SK-N-SH (cell line): Measurements from ENCODE around the gene ABCA4. TPM values are rescaled to one million over a fixed set of nuclear protein-coding genes. Genes with fewer than 3 reads are reported as not detected.

Source experiments
- CTCF ChIA-PET: fragments of 300-600, 350-600 bp; formaldehyde crosslinking; extraction: SDS; loops from one replicate; lab custom pipeline; 2021; lab: Yijun Ruan, JAX
- POLR2A ChIA-PET: fragments of 350-600 bp; sonication (Branson Sonifier 250); formaldehyde crosslinking; extraction: SDS; loops from one replicate; lab custom pipeline; 2020; ENCODE audit warnings: antibody characterized with exemption, inconsistent platforms; lab: Yijun Ruan, JAX
- DNase-seq: peaks from one replicate; pipeline ENCODE4 v3.0.0; 2012
- H2AFZ ChIP-seq: fragments of 200-600 bp; sonication (generic); 2 replicates; pipeline ENCODE4 v1.8.1; 2016; ENCODE audit warnings: antibody characterized with exemption, mild to moderate bottlenecking, low read depth
- H3F3A ChIP-seq: fragments of 200-600 bp; sonication (generic); replicated peaks from 2 replicates; pipeline ENCODE3; 2016; ENCODE audit warnings: antibody characterized with exemption, mild to moderate bottlenecking; ENCODE audit not compliant: insufficient read depth
- H3K27ac ChIP-seq, 2 experiments: fragments of 200-500 bp in 1 of 2; fragments of 200-600 bp in 1 of 2; sonication (Bioruptor generic) in 1 of 2; sonication (generic), shearing (Covaris generic) in 1 of 2; 2 replicates each; pipeline versions ENCODE4 v1.5.1 to v1.6.1; 2014 to 2016; ENCODE audit warnings: low read depth in 2 of 2, inconsistent platforms in 1 of 2, low read length in 1 of 2, mild to moderate bottlenecking in 1 of 2, mixed read lengths in 1 of 2
- H3K27me3 ChIP-seq: fragments of 200-600 bp; sonication (generic), shearing (Covaris generic); 2 replicates; pipeline ENCODE4 v1.6.1; 2016; ENCODE audit warnings: mixed run types; ENCODE audit not compliant: insufficient read depth
- H3K36me3 ChIP-seq, 2 experiments: fragments of 200-500 bp in 1 of 2; fragments of 200-600 bp in 1 of 2; sonication (Bioruptor generic) in 1 of 2; sonication (generic) in 1 of 2; replicated peaks in 1 of 2; 2 replicates each; pipeline versions ENCODE3 to v1.5.1; 2014 to 2016; ENCODE audit warnings: low read length in 1 of 2, mild to moderate bottlenecking in 1 of 2; ENCODE audit not compliant: insufficient read depth in 2 of 2, control insufficient read depth in 1 of 2
- H3K4me1 ChIP-seq, 2 experiments: fragments of 200-500 bp in 1 of 2; fragments of 200-600 bp in 1 of 2; sonication (Bioruptor generic) in 1 of 2; sonication (generic), shearing (Covaris generic) in 1 of 2; 2 replicates each; pipeline versions ENCODE4 v1.5.1 to v1.6.1; 2014 to 2016; ENCODE audit warnings: low read depth in 1 of 2, low read length in 1 of 2, mixed run types in 1 of 2; ENCODE audit not compliant: insufficient read depth in 2 of 2, control insufficient read depth in 1 of 2
- H3K4me2 ChIP-seq: fragments of 200-600 bp; sonication (generic), shearing (Covaris generic); 2 replicates; pipeline ENCODE4 v1.6.1; 2017; ENCODE audit warnings: mixed run types
- H3K4me3 ChIP-seq, 2 experiments: fragments of 200-500 bp in 1 of 2; fragments of 200-600 bp in 1 of 2; sonication (Bioruptor generic) in 1 of 2; sonication (generic), shearing (Covaris generic) in 1 of 2; 2 replicates each; pipeline versions ENCODE4 v1.5.1 to v1.8.1; 2014 to 2016; ENCODE audit warnings: low read depth in 2 of 2, inconsistent platforms in 1 of 2, low read length in 1 of 2, mild to moderate bottlenecking in 1 of 2, mixed read lengths in 1 of 2, moderate library complexity in 1 of 2
- H3K79me2 ChIP-seq: fragments of 200-600 bp; sonication (generic); 2 replicates; pipeline ENCODE4 v1.8.1; 2017; ENCODE audit warnings: mild to moderate bottlenecking; ENCODE audit not compliant: insufficient read depth
- H3K9ac ChIP-seq: fragments of 200-600 bp; sonication (generic); 2 replicates; pipeline ENCODE4 v1.6.1; 2017; ENCODE audit warnings: mixed run types
- H3K9me2 ChIP-seq: fragments of 200-600 bp; sonication (generic); 2 replicates; pipeline ENCODE4 v1.6.1; 2017; ENCODE audit warnings: mixed run types
- H3K9me3 ChIP-seq: fragments of 200-600 bp; sonication (generic); 2 replicates; pipeline ENCODE4 v1.6.1; 2017; ENCODE audit warnings: mixed run types, mild to moderate bottlenecking, moderate library complexity
- H4K20me1 ChIP-seq: fragments of 200-600 bp; sonication (generic); 2 replicates; pipeline ENCODE4 v1.6.1; 2017; ENCODE audit warnings: mild to moderate bottlenecking, mixed run types; ENCODE audit not compliant: insufficient read depth
- CTCF ChIP-seq: fragments of 200-600 bp; sonication (generic); IDR thresholded peaks from 2 replicates; pipeline ENCODE4 v1.6.1; 2017; ENCODE audit warnings: antibody characterized with exemption, mild to moderate bottlenecking, moderate library complexity
- ELF1 ChIP-seq: IDR thresholded peaks from 2 replicates; pipeline ENCODE4 v1.4.0; 2012
- FOSL2 ChIP-seq: IDR thresholded peaks from 2 replicates; pipeline ENCODE4 v1.4.0; 2012; ENCODE audit warnings: low read depth, mild to moderate bottlenecking, moderate library complexity, borderline replicate concordance
- FOXJ3 ChIP-seq: sonication (generic); formaldehyde crosslinking; IDR thresholded peaks from 2 replicates; pipeline ENCODE4 v1.5.1; 2020; ENCODE audit warnings: mild to moderate bottlenecking, missing genetic modification reagents
- FOXM1 ChIP-seq: IDR thresholded peaks from 2 replicates; pipeline ENCODE4 v1.4.0; 2012; ENCODE audit warnings: low read depth, mild to moderate bottlenecking
- GATA2 ChIP-seq: sonication (generic); formaldehyde crosslinking; IDR thresholded peaks from 2 replicates; pipeline ENCODE4 v1.5.0; 2020; ENCODE audit warnings: mild to moderate bottlenecking, missing genetic modification reagents
- MAX ChIP-seq: IDR thresholded peaks from 2 replicates; pipeline ENCODE4 v1.4.0; 2012; ENCODE audit warnings: low read depth
- NFIC ChIP-seq: IDR thresholded peaks from 2 replicates; pipeline ENCODE4 v1.4.0; 2012; ENCODE audit warnings: borderline replicate concordance
- POLR2AphosphoS5 ChIP-seq: IDR thresholded peaks from 2 replicates; pipeline ENCODE4 v1.6.1; 2012; ENCODE audit warnings: low read depth, low read length
- RAD21 ChIP-seq: IDR thresholded peaks from 2 replicates; pipeline ENCODE4 v1.6.1; 2012; ENCODE audit warnings: mild to moderate bottlenecking, low read length
- RCOR1 ChIP-seq: fragments of 150-350 bp; IDR thresholded peaks from 2 replicates; pipeline ENCODE4 v1.6.1; 2017; ENCODE audit warnings: antibody characterized with exemption, low read length
- RFX5 ChIP-seq: IDR thresholded peaks from 2 replicates; pipeline ENCODE4 v1.6.1; 2012; ENCODE audit warnings: mild to moderate bottlenecking, improper control_type of control experiment, low read length
- RXRA ChIP-seq: IDR thresholded peaks from 2 replicates; pipeline ENCODE4 v1.4.0; 2012; ENCODE audit warnings: low read depth, mild to moderate bottlenecking, borderline replicate concordance
- SIN3A ChIP-seq: IDR thresholded peaks from 2 replicates; pipeline ENCODE4 v1.6.1; 2012; ENCODE audit warnings: low read depth, mild to moderate bottlenecking, low read length, moderate library complexity, borderline replicate concordance
- SMC3 ChIP-seq: IDR thresholded peaks from 2 replicates; pipeline ENCODE4 v1.6.1; 2012; ENCODE audit warnings: low read depth, low read length, improper control_type of control experiment
- YY1 ChIP-seq: IDR thresholded peaks from 2 replicates; pipeline ENCODE4 v1.4.0; 2012; ENCODE audit warnings: low read depth, mild to moderate bottlenecking
- WGBS: methylation state at CpG from one replicate; pipeline ENCODE4 v1.1.6; 2017; ENCODE audit warnings: low lambda C conversion rate; 5-methylcytosine and 5-hydroxymethylcytosine counted together
- polyA plus RNA-seq, 3 experiments: library from polyadenylated mRNA; depleted of rRNA; stranded (reverse); fragments of >200 nt; gene quantifications; 2 replicates each; pipeline ENCODE4 v1.2.3, GENCODE V29; 2012
- TF ChIP-seq, protein P1 (sequence below): fragments of 150-350 bp; IDR thresholded peaks from 2 replicates; pipeline ENCODE4 v1.6.1; 2017; ENCODE audit warnings: antibody characterized with exemption, low read length, low read depth, borderline replicate concordance
- TF ChIP-seq, protein P2 (sequence below): IDR thresholded peaks from 2 replicates; pipeline ENCODE4 v1.4.0; 2012; ENCODE audit warnings: low read depth, borderline replicate concordance
- TF ChIP-seq, protein P3 (sequence below): IDR thresholded peaks from 2 replicates; pipeline ENCODE4 v1.4.0; 2012; ENCODE audit warnings: low read depth, borderline replicate concordance
- TF ChIP-seq, protein P4 (sequence below): fragments of 150-350 bp; IDR thresholded peaks from 2 replicates; pipeline ENCODE4 v1.6.1; 2016; ENCODE audit warnings: mild to moderate bottlenecking, low read depth, low read length

The ABCA4 gene
- polyA plus RNA-seq, 1 of the 3 experiments (the other 2 are of a cell fraction): 0.03 TPM

DNA sequence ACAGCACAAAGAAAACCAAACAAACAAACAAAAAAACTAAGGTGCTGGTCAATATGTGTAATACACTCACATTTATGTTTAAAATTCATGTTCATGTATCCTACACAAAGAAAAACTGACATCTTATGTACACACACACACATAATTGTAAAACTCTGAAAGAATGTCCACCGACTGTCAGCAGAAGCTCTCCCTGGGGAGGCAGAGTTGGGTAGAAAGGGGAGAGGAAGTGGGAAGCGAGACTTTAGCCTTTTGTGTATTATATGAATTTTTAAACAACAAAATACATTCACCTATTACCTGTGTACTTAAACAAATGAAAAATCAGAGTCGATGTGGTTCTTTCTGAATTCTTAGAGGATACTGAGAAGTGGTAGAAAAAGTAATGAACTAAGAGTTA, 88.3 kb downstream of the ABCA4 start:
- TF ChIP-seq RCOR1: no peak
- TF ChIP-seq, protein P1, sequence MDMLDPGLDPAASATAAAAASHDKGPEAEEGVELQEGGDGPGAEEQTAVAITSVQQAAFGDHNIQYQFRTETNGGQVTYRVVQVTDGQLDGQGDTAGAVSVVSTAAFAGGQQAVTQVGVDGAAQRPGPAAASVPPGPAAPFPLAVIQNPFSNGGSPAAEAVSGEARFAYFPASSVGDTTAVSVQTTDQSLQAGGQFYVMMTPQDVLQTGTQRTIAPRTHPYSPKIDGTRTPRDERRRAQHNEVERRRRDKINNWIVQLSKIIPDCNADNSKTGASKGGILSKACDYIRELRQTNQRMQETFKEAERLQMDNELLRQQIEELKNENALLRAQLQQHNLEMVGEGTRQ: no peak
- TF ChIP-seq FOXJ3 (CRISPR knock-in tag): no peak
- TF ChIP-seq RFX5: no peak
- TF ChIP-seq NFIC: no peak
- TF ChIP-seq MAX: no peak
- TF ChIP-seq, protein P2, sequence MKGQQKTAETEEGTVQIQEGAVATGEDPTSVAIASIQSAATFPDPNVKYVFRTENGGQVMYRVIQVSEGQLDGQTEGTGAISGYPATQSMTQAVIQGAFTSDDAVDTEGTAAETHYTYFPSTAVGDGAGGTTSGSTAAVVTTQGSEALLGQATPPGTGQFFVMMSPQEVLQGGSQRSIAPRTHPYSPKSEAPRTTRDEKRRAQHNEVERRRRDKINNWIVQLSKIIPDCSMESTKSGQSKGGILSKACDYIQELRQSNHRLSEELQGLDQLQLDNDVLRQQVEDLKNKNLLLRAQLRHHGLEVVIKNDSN: no peak
- TF ChIP-seq, protein P3, sequence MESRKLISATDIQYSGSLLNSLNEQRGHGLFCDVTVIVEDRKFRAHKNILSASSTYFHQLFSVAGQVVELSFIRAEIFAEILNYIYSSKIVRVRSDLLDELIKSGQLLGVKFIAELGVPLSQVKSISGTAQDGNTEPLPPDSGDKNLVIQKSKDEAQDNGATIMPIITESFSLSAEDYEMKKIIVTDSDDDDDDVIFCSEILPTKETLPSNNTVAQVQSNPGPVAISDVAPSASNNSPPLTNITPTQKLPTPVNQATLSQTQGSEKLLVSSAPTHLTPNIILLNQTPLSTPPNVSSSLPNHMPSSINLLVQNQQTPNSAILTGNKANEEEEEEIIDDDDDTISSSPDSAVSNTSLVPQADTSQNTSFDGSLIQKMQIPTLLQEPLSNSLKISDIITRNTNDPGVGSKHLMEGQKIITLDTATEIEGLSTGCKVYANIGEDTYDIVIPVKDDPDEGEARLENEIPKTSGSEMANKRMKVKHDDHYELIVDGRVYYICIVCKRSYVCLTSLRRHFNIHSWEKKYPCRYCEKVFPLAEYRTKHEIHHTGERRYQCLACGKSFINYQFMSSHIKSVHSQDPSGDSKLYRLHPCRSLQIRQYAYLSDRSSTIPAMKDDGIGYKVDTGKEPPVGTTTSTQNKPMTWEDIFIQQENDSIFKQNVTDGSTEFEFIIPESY: no peak
- TF ChIP-seq, protein P4, sequence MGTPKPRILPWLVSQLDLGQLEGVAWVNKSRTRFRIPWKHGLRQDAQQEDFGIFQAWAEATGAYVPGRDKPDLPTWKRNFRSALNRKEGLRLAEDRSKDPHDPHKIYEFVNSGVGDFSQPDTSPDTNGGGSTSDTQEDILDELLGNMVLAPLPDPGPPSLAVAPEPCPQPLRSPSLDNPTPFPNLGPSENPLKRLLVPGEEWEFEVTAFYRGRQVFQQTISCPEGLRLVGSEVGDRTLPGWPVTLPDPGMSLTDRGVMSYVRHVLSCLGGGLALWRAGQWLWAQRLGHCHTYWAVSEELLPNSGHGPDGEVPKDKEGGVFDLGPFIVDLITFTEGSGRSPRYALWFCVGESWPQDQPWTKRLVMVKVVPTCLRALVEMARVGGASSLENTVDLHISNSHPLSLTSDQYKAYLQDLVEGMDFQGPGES: no peak
- no peak for TF ChIP-seq YY1
- no peak for TF ChIP-seq FOSL2
- TF ChIP-seq RAD21: no peak
- no peak for TF ChIP-seq GATA2 (CRISPR knock-in tag)
- no peak for TF ChIP-seq RXRA
- no peak for TF ChIP-seq SMC3
- TF ChIP-seq POLR2AphosphoS5: no peak
- no peak for TF ChIP-seq CTCF
- no peak for TF ChIP-seq SIN3A
- no peak for TF ChIP-seq ELF1
- TF ChIP-seq FOXM1: no peak
- POLR2A ChIA-PET: no interaction called here

More for the DNA sequence above, 88.3 kb downstream of the ABCA4 start:
- CTCF ChIA-PET: interaction anchor here (0.8 to 35.1 kb wide), 3 partner anchors 9 to 302 kb away, joined by 3 to 889 read pairs (median 321); no protein-coding TSS in a partner anchor
- Histone ChIP-seq H3K27me3 (no peaks in the 10 kb centered on the region), H3K79me2 (no peaks in the 10 kb centered on the region), H3K9ac (no peak overlapping the region), H3K36me3 (no peaks in the 10 kb centered on the region), H3K27ac (no peak overlapping the region), H2AFZ (no peak overlapping the region), H3F3A (peaks cover 5% of the 10 kb centered on the region), H3K4me2 (no peak overlapping the region), H3K4me1 (peaks cover 0 to 4% of the 10 kb centered on the region in 2 experiments; a peak in 1 of 4 replicates), H3K9me2 (no peaks in the 10 kb centered on the region), H3K4me3 (no peak overlapping the region), H3K9me3 (no peaks in the 10 kb centered on the region), H4K20me1 (no peaks in the 10 kb centered on the region)
- 91% methylated on average over 3 of the region's 3 CpGs for WGBS
- DNase-seq: no peak
